ENCODE measurements around the gene LRRC4C. TPM values are rescaled to one million over a fixed set of nuclear protein-coding genes. Genes with fewer than 3 reads are reported as not detected.
A peak's percentile ranks its signal among the peaks of the same experiment; 100 is the strongest.

The LRRC4C gene
- total RNA-seq, 6 experiments from 2014 or later: 0.25 to 0.43 (median 0.27) TPM

GRCh38 chr11:40286137-40286536, 1173.3 kb downstream of the LRRC4C start:
- H3K27ac ChIP-seq: no peak overlapping the region

GRCh38 chr11:40285558-40285957, 1173.9 kb downstream of the LRRC4C start:
- intact Hi-C loops (cut with DNase I): no loop called here
- no peak overlapping the region for H3K4me3 ChIP-seq
- no peak for ATAC-seq
- TF ChIP-seq POLR2A (IDR thresholded peaks at IDR 0.05) (no peak), CTCF (IDR thresholded peaks at IDR 0.05) (no peak)
- no peaks in the 10 kb centered on the region for H3K36me3 ChIP-seq
- 50% methylated on average over 2 of the region's 2 CpGs for WGBS (ENCODE audit: insufficient coverage, low coverage, low lambda C conversion rate, missing lambda C conversion rate)
- no peaks in the 10 kb centered on the region for H3K4me1 ChIP-seq
- no peaks in the 10 kb centered on the region for H3K9me3 ChIP-seq
- H3K27me3 ChIP-seq: no peaks in the 10 kb centered on the region
- no peak overlapping the region for H3K27ac ChIP-seq
- no peak for DNase-seq

More at GRCh38 chr11:40286137-40286536, 1173.3 kb downstream of the LRRC4C start:
- no peak overlapping the region for H3K4me3 ChIP-seq
- H3K27me3 ChIP-seq: no peaks in the 10 kb centered on the region
- TF ChIP-seq POLR2A (IDR thresholded peaks at IDR 0.05): no peak
- intact Hi-C loops (cut with DNase I): no loop called here
- no peaks in the 10 kb centered on the region for H3K9me3 ChIP-seq
- no peak for ATAC-seq
- no peak for DNase-seq
- WGBS (ENCODE audit: insufficient coverage, low coverage, low lambda C conversion rate, missing lambda C conversion rate): 14% methylated on average over 2 of the region's 2 CpGs
- no peaks in the 10 kb centered on the region for H3K4me1 ChIP-seq
- H3K36me3 ChIP-seq: no peaks in the 10 kb centered on the region

- no peak overlapping the region for H3K4me3 ChIP-seq
- H3K27ac ChIP-seq: no peak overlapping the region
Observed at GRCh38 chr11:40281052-40281580, 1178.3 kb downstream of the LRRC4C start.

GRCh38 chr11:40280159-40281051, 1179.0 kb downstream of the LRRC4C start:
- DNase-seq: no peak
- Histone ChIP-seq H3K4me3 (no peak overlapping the region), H3K27me3 (no peaks in the 10 kb centered on the region), H3K4me1 (no peaks in the 10 kb centered on the region), H3K27ac (no peak overlapping the region), H3K9me3 (no peaks in the 10 kb centered on the region), H3K36me3 (no peaks in the 10 kb centered on the region)
- TF ChIP-seq CTCF (IDR thresholded peaks at IDR 0.05) (no peak), POLR2A (IDR thresholded peaks at IDR 0.05) (no peak)
- ATAC-seq: no peak
- whole genome bisulfite sequencing (ENCODE audit: insufficient coverage, low coverage, low lambda C conversion rate, missing lambda C conversion rate): 49% methylated on average over 12 of the region's 18 CpGs
- intact Hi-C loops (cut with DNase I): no loop called here

More at GRCh38 chr11:40281052-40281580, 1178.3 kb downstream of the LRRC4C start:
- H3K4me1 ChIP-seq: no peaks in the 10 kb centered on the region
- no peaks in the 10 kb centered on the region for H3K27me3 ChIP-seq
- H3K9me3 ChIP-seq: no peaks in the 10 kb centered on the region
- intact Hi-C loops (cut with DNase I): no loop called here
- 40% methylated on average over 6 of the region's 6 CpGs for WGBS (ENCODE audit: insufficient coverage, low coverage, low lambda C conversion rate, missing lambda C conversion rate)
- H3K36me3 ChIP-seq: no peaks in the 10 kb centered on the region
- TF ChIP-seq POLR2A (IDR thresholded peaks at IDR 0.05) (no peak), CTCF (IDR thresholded peaks at IDR 0.05) (no peak)
- no peak for DNase-seq
- ATAC-seq: peak in 1 of 4 donors; percentile 33

GRCh38 chr11:40276960-40277359, 1182.5 kb downstream of the LRRC4C start:
- Histone ChIP-seq H3K4me1 (no peaks in the 10 kb centered on the region), H3K27me3 (no peaks in the 10 kb centered on the region), H3K27ac (no peak overlapping the region), H3K9me3 (no peaks in the 10 kb centered on the region), H3K36me3 (no peaks in the 10 kb centered on the region), H3K4me3 (no peak overlapping the region)
- intact Hi-C loops (cut with DNase I): no loop called here
- ATAC-seq (no peak), DNase-seq (no peak)
- WGBS (ENCODE audit: insufficient coverage, low coverage, low lambda C conversion rate, missing lambda C conversion rate): 89% methylated on average over 1 of the region's 1 CpG
- TF ChIP-seq CTCF (IDR thresholded peaks at IDR 0.05) (no peak), POLR2A (IDR thresholded peaks at IDR 0.05) (no peak)
